Cardiac muscle cell (in vitro differentiated cells and primary cell): Measurements from ENCODE around the gene SLC9A8. TPM values are rescaled to one million over a fixed set of nuclear protein-coding genes. Genes with fewer than 3 reads are reported as not detected.

ENCODE experiments used
- DNase-seq, 2 donors: peaks; one replicate each; pipeline versions ENCODE4 v3.0.0 to v3.0.0-alpha.2; 2010 to 2017; ENCODE audit warnings: low read depth in 1 of 2, low spot score in 1 of 2
- H3K27ac ChIP-seq: fragments of 200-600 bp; sonication (generic); 2 replicates; pipeline ENCODE4 v1.5.1; 2016
- H3K27me3 ChIP-seq: fragments of 200-600 bp; sonication (generic); 2 replicates; pipeline ENCODE4 v1.6.0; 2016; ENCODE audit warnings: control low read depth
- H3K36me3 ChIP-seq: fragments of 200-600 bp; sonication (generic); 2 replicates; pipeline ENCODE4 v1.5.1; 2016; ENCODE audit warnings: control low read depth
- H3K4me1 ChIP-seq: fragments of 200-600 bp; sonication (generic); 2 replicates; pipeline ENCODE4 v1.8.1; 2017; ENCODE audit warnings: low read depth, mild to moderate bottlenecking, mixed run types
- H3K4me3 ChIP-seq: fragments of 200-600 bp; sonication (generic); 2 replicates; pipeline ENCODE4 v1.5.1; 2016; ENCODE audit warnings: mild to moderate bottlenecking
- H3K9me3 ChIP-seq: fragments of 200-600 bp; sonication (generic); 2 replicates; pipeline ENCODE4 v1.5.1; 2017; ENCODE audit warnings: low read depth, mild to moderate bottlenecking, control low read depth
- CTCF ChIP-seq: IDR thresholded peaks from 2 replicates; pipeline ENCODE4 v1.5.1; 2012; ENCODE audit warnings: low read depth, mild to moderate bottlenecking, low read length
- polyA plus RNA-seq: library from polyadenylated mRNA; unstranded; fragments of >200 nt; fragmentation: Nextera tagmentation; extraction: Ambion mirVana; gene quantifications from 2 replicates; pipeline ENCODE4 v1.2.1, GENCODE V29; 2016
- total RNA-seq: library from RNA; depleted of rRNA; stranded (reverse); fragments of >200 nt; gene quantifications from 2 replicates; pipeline ENCODE4 v1.2.3, GENCODE V29; 2016

Gene SLC9A8
- total and polyA plus RNA-seq, 2 experiments from 2014 or later: 4.4 to 9.4 TPM

DNA sequence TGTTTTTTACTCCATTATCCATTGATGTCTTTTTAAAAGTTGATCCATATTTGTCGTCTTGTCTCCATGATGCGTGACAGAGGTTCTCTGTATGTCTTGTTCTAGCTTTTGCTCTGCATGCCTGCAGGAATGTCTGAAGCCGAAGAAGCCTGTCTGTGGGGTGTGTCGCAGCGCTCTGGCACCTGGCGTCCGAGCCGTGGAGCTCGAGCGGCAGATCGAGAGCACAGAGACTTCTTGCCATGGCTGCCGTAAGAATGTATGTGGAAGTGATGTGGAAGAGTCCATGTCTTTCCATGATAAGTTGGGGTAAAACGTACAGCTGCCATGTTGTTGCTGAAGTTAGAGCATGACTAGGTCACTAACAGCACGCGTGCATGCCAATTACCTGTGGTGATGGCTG lies 128.8 kb downstream of the SLC9A8 start:
- Histone ChIP-seq H3K27me3 (no peaks in the 10 kb centered on the region), H3K36me3 (peaks cover 23% of the 10 kb centered on the region), H3K4me3 (no peak overlapping the region), H3K9me3 (no peaks in the 10 kb centered on the region), H3K27ac (no peak overlapping the region), H3K4me1 (peaks cover 14% of the 10 kb centered on the region)
- no peak for TF ChIP-seq CTCF
- DNase-seq: no peak

Other genes with a start within 250 kb of the SLC9A8 start
- gene PTGIS, start 244.7 kb upstream of the SLC9A8 start, total RNA-seq: 5.3 and 7.8 TPM in 2 replicates
- gene PTGIS, start 244.7 kb upstream of the SLC9A8 start, polyA plus RNA-seq: 2.1 and 6.1 TPM in 2 replicates
- 26.5 and 27.4 TPM in 2 replicates for gene B4GALT5, start 99.0 kb upstream of the SLC9A8 start, total RNA-seq
- gene B4GALT5, start 99.0 kb upstream of the SLC9A8 start, polyA plus RNA-seq: 11.5 and 18.0 TPM in 2 replicates
- gene SPATA2, start 102.7 kb downstream of the SLC9A8 start, total RNA-seq: 5.8 and 6.0 TPM in 2 replicates
- gene SPATA2, start 102.7 kb downstream of the SLC9A8 start, polyA plus RNA-seq: 9.4 and 9.5 TPM in 2 replicates
- gene RNF114, start 123.6 kb downstream of the SLC9A8 start, total RNA-seq: 158 and 269 TPM in 2 replicates
- gene RNF114, start 123.6 kb downstream of the SLC9A8 start, polyA plus RNA-seq: 53.0 and 90.3 TPM in 2 replicates
- 6.3 and 13.4 TPM in 2 replicates for gene SNAI1, start 170.2 kb downstream of the SLC9A8 start, total RNA-seq
- gene SNAI1, start 170.2 kb downstream of the SLC9A8 start, polyA plus RNA-seq: 7.8 and 12.7 TPM in 2 replicates